ENCODE measurements around the gene ZNF135. TPM values are rescaled to one million over a fixed set of nuclear protein-coding genes. Genes with fewer than 3 reads are reported as not detected.

ZNF135 gene
- total RNA-seq, 1 donor from 2014 or later: 3.5 TPM

DNA sequence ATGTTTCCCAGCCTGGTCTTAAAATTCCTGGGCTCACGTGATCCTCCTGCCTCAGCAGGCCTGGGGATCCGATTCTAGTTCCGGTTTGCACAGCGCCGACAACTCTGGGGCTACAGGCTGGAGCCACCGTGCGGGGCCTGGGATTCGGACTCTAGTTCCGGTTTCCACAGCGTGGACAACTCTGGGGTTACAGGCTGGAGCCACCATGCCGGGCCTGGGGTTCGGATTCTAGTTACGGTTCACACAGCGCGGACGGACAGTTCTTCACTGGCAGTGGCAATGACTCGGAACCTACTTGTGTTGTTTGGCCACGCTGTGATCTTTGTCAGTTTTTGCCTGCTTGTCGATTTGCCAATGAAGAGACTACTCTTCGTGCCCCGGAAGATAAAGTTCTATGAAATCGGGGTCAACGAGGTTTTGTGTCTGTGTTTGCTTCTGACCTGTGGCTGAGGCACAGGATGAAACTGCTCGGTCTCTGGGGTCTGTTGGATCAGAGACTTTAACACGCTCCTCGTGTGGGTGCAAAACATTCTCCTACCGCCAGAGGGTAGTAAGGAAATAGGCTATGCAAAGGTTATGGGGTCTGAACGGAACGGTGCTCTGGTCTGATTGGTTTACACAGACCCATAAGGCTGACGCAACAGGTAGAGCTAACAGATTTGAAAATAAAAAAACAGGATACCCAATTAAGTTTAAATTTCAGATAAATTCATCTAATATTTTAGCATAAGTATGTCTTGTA lies 37.4 kb upstream of the ZNF135 start:
- H3K4me3 ChIP-seq (ENCODE audit: low read depth, low read length): no peak overlapping the region
- no peak for DNase-seq (ENCODE audit: low read depth)
- TF ChIP-seq, protein P1, sequence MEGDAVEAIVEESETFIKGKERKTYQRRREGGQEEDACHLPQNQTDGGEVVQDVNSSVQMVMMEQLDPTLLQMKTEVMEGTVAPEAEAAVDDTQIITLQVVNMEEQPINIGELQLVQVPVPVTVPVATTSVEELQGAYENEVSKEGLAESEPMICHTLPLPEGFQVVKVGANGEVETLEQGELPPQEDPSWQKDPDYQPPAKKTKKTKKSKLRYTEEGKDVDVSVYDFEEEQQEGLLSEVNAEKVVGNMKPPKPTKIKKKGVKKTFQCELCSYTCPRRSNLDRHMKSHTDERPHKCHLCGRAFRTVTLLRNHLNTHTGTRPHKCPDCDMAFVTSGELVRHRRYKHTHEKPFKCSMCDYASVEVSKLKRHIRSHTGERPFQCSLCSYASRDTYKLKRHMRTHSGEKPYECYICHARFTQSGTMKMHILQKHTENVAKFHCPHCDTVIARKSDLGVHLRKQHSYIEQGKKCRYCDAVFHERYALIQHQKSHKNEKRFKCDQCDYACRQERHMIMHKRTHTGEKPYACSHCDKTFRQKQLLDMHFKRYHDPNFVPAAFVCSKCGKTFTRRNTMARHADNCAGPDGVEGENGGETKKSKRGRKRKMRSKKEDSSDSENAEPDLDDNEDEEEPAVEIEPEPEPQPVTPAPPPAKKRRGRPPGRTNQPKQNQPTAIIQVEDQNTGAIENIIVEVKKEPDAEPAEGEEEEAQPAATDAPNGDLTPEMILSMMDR (conservative IDR thresholded peaks at IDR 0.05; ENCODE audit: low read depth, low read length): peak; percentile 41

DNA sequence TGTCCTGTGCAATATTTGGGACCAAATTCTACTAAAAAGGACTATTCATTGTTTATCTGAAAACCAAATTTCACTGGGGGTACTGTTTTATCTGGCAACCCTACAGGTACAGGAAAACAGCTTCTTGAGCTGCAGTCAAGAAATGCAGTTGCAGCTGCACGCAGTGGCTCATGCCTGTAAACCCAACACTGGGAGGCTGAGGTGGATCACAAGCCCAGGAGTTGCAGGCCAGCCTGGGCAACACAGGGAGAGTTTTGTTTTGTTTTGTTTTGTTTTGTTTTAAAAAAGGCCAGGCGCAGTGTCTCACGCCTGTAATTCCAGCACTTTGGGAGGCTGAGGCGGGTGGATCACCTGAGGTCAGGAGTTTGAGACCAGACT lies 36.8 kb upstream of the ZNF135 start:
- TF ChIP-seq, protein P1 (conservative IDR thresholded peaks at IDR 0.05; ENCODE audit: low read depth, low read length): no peak
- no peak for DNase-seq (ENCODE audit: low read depth)
- no peak overlapping the region for H3K4me3 ChIP-seq (ENCODE audit: low read depth, low read length)

DNA sequence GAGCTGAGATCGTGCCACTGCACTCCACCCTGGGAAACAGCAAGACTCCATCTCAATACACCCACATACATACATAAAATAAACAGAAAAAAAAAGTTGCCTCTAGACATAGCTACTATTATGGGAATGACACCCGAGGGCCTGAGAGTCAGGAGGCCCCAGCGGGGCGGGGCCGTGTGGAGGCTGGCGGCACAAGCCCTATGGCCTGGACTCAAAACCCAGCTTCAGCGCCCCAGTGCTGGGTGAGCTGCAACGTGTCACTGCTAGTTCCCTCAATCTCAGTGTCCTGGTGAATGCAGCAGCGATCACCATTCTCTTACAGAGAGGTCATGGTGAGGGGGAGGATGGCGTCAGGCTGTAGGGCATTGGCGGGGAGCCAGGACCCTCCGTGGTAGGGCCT lies 34.4 kb upstream of the ZNF135 start:
- TF ChIP-seq, protein P1 (conservative IDR thresholded peaks at IDR 0.05; ENCODE audit: low read depth, low read length): no peak
- H3K4me3 ChIP-seq (ENCODE audit: low read depth, low read length): no peak overlapping the region
- no peak for DNase-seq (ENCODE audit: low read depth)

DNA sequence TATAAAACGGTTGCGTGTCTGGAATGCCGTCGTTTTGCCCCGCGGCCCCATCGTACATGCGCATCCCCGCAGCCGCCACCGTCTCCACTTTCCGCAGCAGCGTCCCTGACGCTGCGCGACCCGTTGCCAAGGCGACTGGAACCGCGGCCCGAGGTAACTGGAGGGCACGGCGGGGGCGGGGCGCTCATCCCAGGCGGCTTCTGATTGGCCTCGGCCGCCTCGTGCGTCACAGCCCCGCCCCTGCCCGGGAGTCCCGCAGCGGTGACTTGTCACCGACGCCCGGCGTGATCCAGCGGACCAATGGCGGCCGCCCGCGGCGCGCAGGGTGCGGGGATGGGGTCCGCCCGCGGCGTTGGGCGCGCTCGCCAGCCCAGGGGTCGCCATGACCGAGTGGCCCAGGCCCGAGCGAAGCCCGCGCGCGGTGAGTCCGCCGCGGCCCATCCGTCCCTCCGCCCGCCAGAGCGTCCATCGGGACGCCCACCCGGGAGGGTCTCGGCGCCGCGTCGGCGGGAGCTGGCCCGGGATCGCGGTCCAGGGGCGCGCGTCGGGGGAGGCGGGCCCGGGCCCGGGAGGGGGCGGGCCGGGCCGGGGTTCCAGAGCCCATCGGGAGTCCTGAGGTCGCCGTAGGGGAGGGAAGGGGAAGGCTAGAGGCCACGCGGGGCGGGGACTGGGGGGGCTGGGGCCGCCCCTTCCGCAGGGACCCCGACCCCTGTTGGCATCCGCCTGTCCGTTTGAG lies 25.2 kb upstream of the ZNF135 start, which contains the start of gene ZSCAN1:
ZSCAN1 (plus strand) TSS at position 285 of the 736 bp plus-strand sequence. CDS start 3,812 bp downstream, outside the sequence.
- DNase-seq (ENCODE audit: low read depth): no peak
- TF ChIP-seq, protein P1 (conservative IDR thresholded peaks at IDR 0.05; ENCODE audit: low read depth, low read length): no peak

DNA sequence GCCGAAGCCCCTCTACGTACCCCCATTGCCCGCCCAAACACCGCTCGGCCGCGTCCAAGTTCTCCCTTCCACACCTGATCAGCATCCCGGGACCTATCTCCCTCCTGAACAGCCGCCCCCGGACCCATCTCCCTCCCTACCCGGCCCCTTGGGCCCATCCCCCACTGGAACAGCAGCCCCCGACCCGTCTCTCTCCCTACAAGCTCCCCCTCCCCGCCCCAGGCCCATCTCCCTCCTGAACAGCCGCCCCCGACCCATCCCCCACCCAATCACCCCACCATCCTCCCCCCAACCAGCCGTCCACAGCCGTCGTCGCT lies 24.6 kb upstream of the ZNF135 start:
- no peak for DNase-seq (ENCODE audit: low read depth)
- H3K4me3 ChIP-seq (ENCODE audit: low read depth, low read length): no peak overlapping the region
- TF ChIP-seq, protein P1 (conservative IDR thresholded peaks at IDR 0.05; ENCODE audit: low read depth, low read length): no peak

More for the DNA sequence above, 25.2 kb upstream of the ZNF135 start, which contains the start of gene ZSCAN1:
- no peak within 1 kb of the TSS for H3K4me3 ChIP-seq (ENCODE audit: low read depth, low read length)

DNA sequence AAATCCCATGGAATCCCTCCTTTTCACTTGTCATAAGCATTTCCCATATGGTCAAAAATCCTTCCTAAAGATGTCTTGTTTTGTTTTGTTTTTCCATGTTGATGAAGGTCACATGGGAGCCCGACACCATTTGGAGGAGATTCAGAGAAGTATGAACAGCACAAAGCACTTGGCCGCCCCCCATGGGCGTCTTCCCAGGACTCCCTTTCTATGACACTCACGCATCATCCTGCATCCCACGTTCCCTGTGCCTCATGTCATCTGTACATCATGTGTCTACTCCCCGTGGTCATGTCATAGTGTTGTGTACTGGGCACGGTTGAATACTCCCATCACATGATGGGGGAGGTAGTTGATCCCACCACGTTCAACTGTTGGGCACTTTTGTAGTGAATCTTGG lies 23.2 kb upstream of the ZNF135 start:
- TF ChIP-seq, protein P1 (conservative IDR thresholded peaks at IDR 0.05; ENCODE audit: low read depth, low read length): no peak
- no peak overlapping the region for H3K4me3 ChIP-seq (ENCODE audit: low read depth, low read length)
- no peak for DNase-seq (ENCODE audit: low read depth)
